Measurements from ENCODE around the gene PDZD2.

PDZD2 gene

DNA sequence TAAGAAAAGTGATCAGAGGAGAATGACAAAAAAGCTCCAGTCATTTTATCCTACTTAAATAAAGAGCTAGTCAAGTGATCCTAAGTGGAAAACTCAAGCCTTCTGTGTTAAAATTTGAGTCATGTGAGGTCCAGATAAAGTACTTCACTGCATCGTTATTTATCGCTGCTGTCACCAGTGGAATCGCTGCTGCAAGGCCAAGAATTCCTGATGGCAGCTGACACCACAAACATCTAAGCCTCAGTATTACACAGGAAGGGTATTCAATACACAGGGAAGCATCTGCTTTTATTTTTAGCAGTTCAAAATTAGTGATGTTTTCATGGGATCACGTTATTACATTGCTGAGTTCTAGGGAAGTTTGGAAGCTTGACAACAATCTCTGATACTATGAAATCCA is 344.9 kb downstream of the PDZD2 start:
- no peak overlapping the region for H3K23ac ChIP-seq (ENCODE audit: low read length)

DNA sequence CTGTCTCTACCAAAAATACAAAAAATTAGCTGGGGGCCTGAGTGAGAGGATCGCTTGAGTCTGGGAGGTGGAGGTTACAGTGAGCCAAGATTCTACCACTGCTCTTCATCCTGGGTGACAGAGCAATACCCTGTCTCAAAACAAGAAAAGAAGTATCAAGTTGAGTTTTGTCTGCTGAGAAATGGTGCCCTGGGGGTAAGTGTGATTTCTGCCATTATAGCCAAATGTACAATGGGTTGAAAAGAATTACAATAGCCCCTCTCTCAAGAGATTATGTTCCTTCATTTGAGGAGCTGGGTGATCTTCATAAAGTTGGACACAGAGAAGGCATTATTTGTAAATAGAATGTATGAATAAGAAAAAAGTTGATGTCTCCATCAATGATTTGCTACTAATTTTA is 345.8 kb downstream of the PDZD2 start:
- H3K14ac ChIP-seq (ENCODE audit: low read length) = no peak overlapping the region
- peaks cover 4 to 8% of the 10 kb centered on the region in 2 experiments for H3K4me1 ChIP-seq (ENCODE audit: control insufficient read depth in 1 of 2, insufficient read depth in 2 of 2, low read length in 2 of 2)
- H3K27me3 ChIP-seq (ENCODE audit: insufficient read depth, low read length) = no peaks in the 10 kb centered on the region
- no peak overlapping the region for H3K18ac ChIP-seq (ENCODE audit: low read length)
- H3K4me3 ChIP-seq (ENCODE audit: low read depth, low read length) = no peak overlapping the region
- peaks cover 5% of the 10 kb centered on the region for H3K9me3 ChIP-seq (ENCODE audit: insufficient read depth, low read depth, low read length)
- no peak overlapping the region for H3K23ac ChIP-seq (ENCODE audit: low read length)
- no peak overlapping the region for H2BK12ac ChIP-seq (ENCODE audit: low read length)
- no peak overlapping the region for H2BK5ac ChIP-seq (ENCODE audit: low read depth, low read length, poor library complexity)
- H2AFZ ChIP-seq (ENCODE audit: insufficient read depth, low read length, poor library complexity) = no peak overlapping the region
- H3K4ac ChIP-seq (ENCODE audit: low read depth, low read length) = no peak overlapping the region
- no peak overlapping the region for H4K8ac ChIP-seq (ENCODE audit: low read depth, low read length)
- no peak overlapping the region for H3K9ac ChIP-seq (ENCODE audit: low read length)
- H3K79me2 ChIP-seq (ENCODE audit: control insufficient read depth, insufficient read depth, low read length, poor library complexity) = no peaks in the 10 kb centered on the region
- no peaks in the 10 kb centered on the region for H3K79me1 ChIP-seq (ENCODE audit: low read length)
- no peak overlapping the region for H2BK120ac ChIP-seq (ENCODE audit: insufficient read depth, low read length, poor library complexity)
- no peak overlapping the region for H4K91ac ChIP-seq (ENCODE audit: low read depth, low read length)
- no peak overlapping the region for H3K27ac ChIP-seq (ENCODE audit: low read depth, low read length)
- WGBS (ENCODE audit: extremely low coverage, insufficient coverage, insufficient read length) = no CpG with 5 or more reads among the region's 1 CpG
- no peak overlapping the region for H3K4me2 ChIP-seq (ENCODE audit: low read length)
- H3K36me3 ChIP-seq (ENCODE audit: control insufficient read depth in 1 of 2, insufficient read depth in 2 of 2, low read length in 2 of 2) = no peaks in the 10 kb centered on the region
- H4K12ac ChIP-seq (ENCODE audit: low read depth, low read length) = no peak overlapping the region
- no peak overlapping the region for H2AK5ac ChIP-seq (ENCODE audit: low read length)
- no peak for DNase-seq

More for the DNA sequence above, 344.9 kb downstream of the PDZD2 start:
- Histone ChIP-seq H3K79me1 (ENCODE audit: low read length) (no peaks in the 10 kb centered on the region), H3K27ac (ENCODE audit: low read depth, low read length) (no peak overlapping the region), H3K79me2 (ENCODE audit: control insufficient read depth, insufficient read depth, low read length, poor library complexity) (no peaks in the 10 kb centered on the region), H2AFZ (ENCODE audit: insufficient read depth, low read length, poor library complexity) (no peak overlapping the region), H3K9ac (ENCODE audit: low read length) (no peak overlapping the region), H4K12ac (ENCODE audit: low read depth, low read length) (no peak overlapping the region), H3K27me3 (ENCODE audit: insufficient read depth, low read length) (no peaks in the 10 kb centered on the region), H3K4me1 (ENCODE audit: control insufficient read depth in 1 of 2, insufficient read depth in 2 of 2, low read length in 2 of 2) (peaks cover 4 to 8% of the 10 kb centered on the region in 2 experiments), H3K9me3 (ENCODE audit: insufficient read depth, low read depth, low read length) (peaks cover 5% of the 10 kb centered on the region), H2AK5ac (ENCODE audit: low read length) (no peak overlapping the region), H4K91ac (ENCODE audit: low read depth, low read length) (no peak overlapping the region), H2BK12ac (ENCODE audit: low read length) (no peak overlapping the region), H3K4me3 (ENCODE audit: low read depth, low read length) (no peak overlapping the region), H3K4me2 (ENCODE audit: low read length) (no peak overlapping the region), H2BK5ac (ENCODE audit: low read depth, low read length, poor library complexity) (no peak overlapping the region), H4K8ac (ENCODE audit: low read depth, low read length) (no peak overlapping the region), H3K4ac (ENCODE audit: low read depth, low read length) (no peak overlapping the region), H2BK120ac (ENCODE audit: insufficient read depth, low read length, poor library complexity) (no peak overlapping the region), H3K14ac (ENCODE audit: low read length) (no peak overlapping the region), H3K36me3 (ENCODE audit: control insufficient read depth in 1 of 2, insufficient read depth in 2 of 2, low read length in 2 of 2) (no peaks in the 10 kb centered on the region), H3K18ac (ENCODE audit: low read length) (no peak overlapping the region)
- no CpG with 5 or more reads among the region's 4 CpGs for WGBS (ENCODE audit: extremely low coverage, insufficient coverage, insufficient read length)
- peak in 1 of 2 donors; percentile 10 for DNase-seq

DNA sequence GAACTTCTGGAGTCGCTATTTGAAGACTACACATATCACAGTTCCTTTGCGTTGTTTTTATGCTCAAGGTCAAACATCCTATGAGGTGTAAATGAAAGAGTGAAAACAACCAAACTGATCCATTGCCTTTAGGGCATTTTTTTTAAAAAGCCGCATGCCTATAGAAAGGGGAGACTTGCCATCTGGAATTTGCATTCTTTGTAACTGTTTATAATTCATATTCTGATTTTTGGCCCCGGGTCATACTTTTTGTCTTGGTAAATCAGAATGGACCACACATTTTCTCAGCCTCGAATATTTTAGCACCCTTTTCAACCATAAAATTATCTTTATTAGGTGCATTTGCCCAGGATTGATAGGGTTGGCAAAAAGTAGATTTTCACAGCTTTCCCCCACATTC is 347.2 kb downstream of the PDZD2 start:
- Histone ChIP-seq H3K36me3 (ENCODE audit: control insufficient read depth in 1 of 2, insufficient read depth in 2 of 2, low read length in 2 of 2) (no peaks in the 10 kb centered on the region), H3K4me1 (ENCODE audit: control insufficient read depth in 1 of 2, insufficient read depth in 2 of 2, low read length in 2 of 2) (peaks cover 4 to 8% of the 10 kb centered on the region in 2 experiments), H4K8ac (ENCODE audit: low read depth, low read length) (no peak overlapping the region), H3K4me3 (ENCODE audit: low read depth, low read length) (no peak overlapping the region), H3K9me3 (ENCODE audit: insufficient read depth, low read depth, low read length) (peaks cover 5% of the 10 kb centered on the region), H2BK5ac (ENCODE audit: low read depth, low read length, poor library complexity) (no peak overlapping the region), H2AK5ac (ENCODE audit: low read length) (no peak overlapping the region), H3K4me2 (ENCODE audit: low read length) (no peak overlapping the region), H3K18ac (ENCODE audit: low read length) (no peak overlapping the region), H3K14ac (ENCODE audit: low read length) (no peak overlapping the region), H2BK120ac (ENCODE audit: insufficient read depth, low read length, poor library complexity) (no peak overlapping the region), H4K12ac (ENCODE audit: low read depth, low read length) (no peak overlapping the region), H3K79me2 (ENCODE audit: control insufficient read depth, insufficient read depth, low read length, poor library complexity) (no peaks in the 10 kb centered on the region), H3K4ac (ENCODE audit: low read depth, low read length) (no peak overlapping the region), H2BK12ac (ENCODE audit: low read length) (no peak overlapping the region), H2AFZ (ENCODE audit: insufficient read depth, low read length, poor library complexity) (no peak overlapping the region), H3K79me1 (ENCODE audit: low read length) (no peaks in the 10 kb centered on the region), H3K9ac (ENCODE audit: low read length) (no peak overlapping the region), H4K91ac (ENCODE audit: low read depth, low read length) (no peak overlapping the region), H3K27ac (ENCODE audit: low read depth, low read length) (no peak overlapping the region), H3K27me3 (ENCODE audit: insufficient read depth, low read length) (no peaks in the 10 kb centered on the region), H3K23ac (ENCODE audit: low read length) (no peak overlapping the region)
- DNase-seq = no peak
- WGBS (ENCODE audit: extremely low coverage, insufficient coverage, insufficient read length) = no CpG with 5 or more reads among the region's 5 CpGs

DNA sequence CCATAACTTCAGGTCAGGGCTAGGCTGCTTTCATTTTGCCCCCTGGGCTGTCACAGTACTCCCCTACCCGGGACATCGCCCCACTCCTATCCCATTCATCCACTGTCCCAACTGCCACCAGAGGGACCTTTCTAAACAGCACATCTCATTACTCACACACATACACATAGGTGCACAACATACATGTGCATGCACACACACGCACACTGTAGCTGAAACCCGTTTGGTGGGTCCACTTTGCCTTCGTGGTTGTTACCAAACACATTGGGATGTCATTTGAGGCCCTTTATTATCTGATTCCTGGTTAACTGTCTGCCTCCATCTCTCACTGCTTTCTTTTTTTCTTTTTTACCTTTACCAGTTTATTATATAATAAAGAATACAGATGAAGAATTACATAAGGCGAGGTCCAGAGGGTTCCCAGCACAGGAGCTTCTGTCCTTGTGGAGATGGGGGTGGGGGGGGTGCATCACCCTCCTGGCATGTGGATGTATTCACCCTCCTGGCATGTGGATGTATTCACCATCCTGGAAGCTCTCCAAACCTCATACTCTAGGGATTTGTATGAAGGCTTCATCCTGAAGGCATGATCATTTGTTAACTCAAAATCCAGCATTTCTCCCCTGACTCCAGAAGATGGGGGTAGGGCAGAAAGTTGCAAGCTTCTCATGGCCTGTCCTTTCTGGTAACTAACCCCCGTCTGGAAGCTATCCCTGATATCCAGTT is 349.2 kb downstream of the PDZD2 start:
- Histone ChIP-seq H3K23ac (ENCODE audit: low read length) (no peak overlapping the region), H3K4me1 (ENCODE audit: control insufficient read depth in 1 of 2, insufficient read depth in 2 of 2, low read length in 2 of 2) (no peaks in the 10 kb centered on the region), H2BK120ac (ENCODE audit: insufficient read depth, low read length, poor library complexity) (no peak overlapping the region), H4K91ac (ENCODE audit: low read depth, low read length) (no peak overlapping the region), H3K4me2 (ENCODE audit: low read length) (no peak overlapping the region), H3K36me3 (ENCODE audit: control insufficient read depth in 1 of 2, insufficient read depth in 2 of 2, low read length in 2 of 2) (no peaks in the 10 kb centered on the region), H2AK5ac (ENCODE audit: low read length) (no peak overlapping the region), H3K79me1 (ENCODE audit: low read length) (no peaks in the 10 kb centered on the region), H3K9me3 (ENCODE audit: insufficient read depth, low read depth, low read length) (peaks cover 5% of the 10 kb centered on the region), H3K4ac (ENCODE audit: low read depth, low read length) (no peak overlapping the region), H4K8ac (ENCODE audit: low read depth, low read length) (no peak overlapping the region), H3K9ac (ENCODE audit: low read length) (no peak overlapping the region), H3K27me3 (ENCODE audit: insufficient read depth, low read length) (no peaks in the 10 kb centered on the region), H2BK12ac (ENCODE audit: low read length) (no peak overlapping the region), H3K79me2 (ENCODE audit: control insufficient read depth, insufficient read depth, low read length, poor library complexity) (no peaks in the 10 kb centered on the region), H4K12ac (ENCODE audit: low read depth, low read length) (no peak overlapping the region), H2AFZ (ENCODE audit: insufficient read depth, low read length, poor library complexity) (no peak overlapping the region), H3K4me3 (ENCODE audit: low read depth, low read length) (no peak overlapping the region), H3K14ac (ENCODE audit: low read length) (no peak overlapping the region), H3K18ac (ENCODE audit: low read length) (no peak overlapping the region), H3K27ac (ENCODE audit: low read depth, low read length) (no peak overlapping the region), H2BK5ac (ENCODE audit: low read depth, low read length, poor library complexity) (no peak overlapping the region)
- WGBS (ENCODE audit: extremely low coverage, insufficient coverage, insufficient read length) = no CpG with 5 or more reads among the region's 7 CpGs
- DNase-seq = peak; percentile 68 to 81
